GM19328 (cell line): ENCODE data around the gene RUFY4.
"Not testable (repeated sequence)": the region's sequence is repeated elsewhere in the genome, so short reads cannot be mapped to it uniquely, and the experiment has no call there.

Experiments
- ATAC-seq: cut with Tn5 transposase; IDR thresholded peaks from one replicate; pipeline ENCODE4 v1.9.1; 2021; ENCODE audit warnings: mild to moderate bottlenecking, moderate library complexity; ENCODE audit not compliant: unreplicated experiment

Gene RUFY4

DNA sequence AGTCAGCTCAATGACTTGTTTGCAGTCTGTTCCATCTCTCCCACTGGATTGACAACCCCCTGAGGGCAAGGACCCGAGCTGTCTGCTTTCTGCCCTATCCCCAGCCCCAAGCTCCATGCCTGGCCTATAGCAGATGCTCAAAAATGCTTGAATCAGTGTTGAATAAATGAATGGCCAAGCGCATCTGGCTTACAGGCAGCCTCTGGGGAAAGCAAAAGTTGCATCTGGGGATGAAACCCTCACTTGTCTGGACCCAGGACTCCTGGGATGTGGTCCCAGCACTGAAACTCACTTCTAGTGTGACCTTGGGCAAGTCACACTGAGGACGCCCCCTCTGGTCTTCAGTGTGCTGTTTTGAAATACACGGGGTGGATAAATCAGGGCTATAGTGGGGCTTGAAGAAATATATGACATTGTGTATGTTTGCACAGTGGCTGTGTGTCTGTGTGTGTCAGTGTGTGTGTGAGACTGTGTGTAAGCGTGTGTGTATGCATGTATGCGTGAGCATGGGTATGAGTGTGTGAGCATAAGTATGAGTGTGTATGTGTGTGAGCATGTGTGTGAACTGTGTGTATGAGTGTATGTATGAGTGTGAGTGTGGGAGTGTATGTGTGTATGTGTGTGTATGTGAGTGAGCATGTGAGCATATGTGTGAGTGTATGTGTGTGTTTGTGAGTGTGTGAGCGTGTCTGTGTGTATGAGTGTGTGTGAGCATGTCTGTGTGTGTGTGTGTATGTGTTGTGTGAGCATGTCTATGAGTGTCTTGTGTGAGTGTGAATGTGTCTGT lies 38.5 kb upstream of the RUFY4 start:
- ATAC-seq: no peak

DNA sequence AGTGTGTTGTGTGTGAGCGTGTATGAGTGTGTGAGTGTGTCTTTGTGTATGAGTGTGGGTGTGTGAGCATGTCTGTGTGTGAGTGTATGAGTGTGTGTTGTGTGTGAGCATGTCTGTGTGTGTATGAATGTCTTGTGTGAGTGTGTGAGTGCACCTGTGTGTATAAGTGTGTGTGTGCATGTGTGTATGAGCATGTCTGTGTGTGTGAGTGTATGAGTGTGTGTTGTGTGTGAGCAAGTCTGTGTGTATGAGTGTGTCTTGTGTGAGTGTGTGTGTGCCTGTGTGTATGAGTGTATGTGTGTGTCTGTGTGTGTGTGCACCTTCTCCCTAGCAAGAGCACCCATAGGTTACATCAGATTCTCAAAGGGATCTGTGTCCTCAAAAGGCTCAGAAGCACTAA lies 37.8 kb upstream of the RUFY4 start:
- ATAC-seq: no peak

DNA sequence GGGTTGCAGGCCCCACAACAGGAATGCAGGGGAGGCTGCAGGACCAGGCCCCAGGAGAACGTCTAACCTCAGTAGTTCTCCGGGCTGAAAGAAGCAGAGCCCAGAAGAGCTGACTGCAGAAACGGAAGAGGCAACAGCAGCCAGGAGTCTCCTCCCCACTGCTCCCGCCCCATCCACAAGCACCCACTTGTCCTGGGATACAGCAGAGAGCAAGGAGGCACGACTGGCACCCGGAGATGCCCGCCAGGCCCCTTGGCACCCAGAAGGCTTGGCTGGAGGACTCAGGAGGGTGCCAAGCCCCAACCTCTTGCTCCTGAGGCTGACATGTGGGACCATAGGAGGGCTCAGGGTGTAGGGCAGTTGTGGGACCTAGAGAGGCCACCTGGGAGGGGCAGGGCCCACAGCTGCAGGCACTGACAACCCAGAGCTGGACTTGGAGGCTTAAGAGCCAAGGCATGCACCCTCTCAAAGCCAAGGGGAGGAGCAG lies 37.2 kb upstream of the RUFY4 start:
- ATAC-seq: no peak

DNA sequence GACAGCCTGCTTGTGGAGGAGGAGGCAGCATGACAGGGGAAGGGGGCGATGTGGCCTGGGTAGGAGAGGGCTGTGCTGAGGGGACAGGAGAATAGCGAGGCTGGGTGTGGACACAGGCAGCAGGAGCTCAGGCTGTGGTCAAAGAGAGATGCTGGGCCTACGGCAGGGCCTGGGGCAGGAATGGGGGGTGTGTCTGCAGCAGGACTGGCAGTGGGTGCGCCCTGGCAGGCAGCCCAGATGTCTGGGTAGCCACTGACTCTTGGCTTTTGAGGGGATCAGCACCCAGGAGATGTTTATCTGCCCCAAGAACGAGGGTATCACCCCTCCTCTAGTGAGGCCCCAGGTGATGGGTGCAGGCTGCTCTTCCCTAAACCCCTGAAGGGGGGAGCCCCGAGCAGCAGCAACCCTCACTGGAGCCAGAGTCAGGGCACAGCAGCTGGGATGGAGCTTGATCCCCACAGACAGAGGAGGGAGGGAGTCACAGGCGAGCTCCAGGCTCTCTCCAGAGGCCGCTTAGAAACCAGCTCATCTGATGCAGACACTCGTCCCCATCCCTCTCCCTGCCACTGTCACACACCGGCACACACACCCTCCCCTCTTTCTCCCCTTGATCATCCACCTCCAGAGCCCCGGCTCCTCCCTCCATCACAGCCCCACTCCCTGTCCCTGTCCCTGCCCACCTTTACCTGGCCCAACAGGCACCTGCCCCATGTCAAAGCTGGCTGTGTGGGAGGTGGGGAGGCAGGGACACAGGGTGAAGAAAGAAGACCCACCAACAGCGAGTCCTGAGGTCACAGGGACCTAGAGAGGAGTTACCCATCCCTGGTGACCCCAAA lies 36.5 kb upstream of the RUFY4 start:
- ATAC-seq: no peak

DNA sequence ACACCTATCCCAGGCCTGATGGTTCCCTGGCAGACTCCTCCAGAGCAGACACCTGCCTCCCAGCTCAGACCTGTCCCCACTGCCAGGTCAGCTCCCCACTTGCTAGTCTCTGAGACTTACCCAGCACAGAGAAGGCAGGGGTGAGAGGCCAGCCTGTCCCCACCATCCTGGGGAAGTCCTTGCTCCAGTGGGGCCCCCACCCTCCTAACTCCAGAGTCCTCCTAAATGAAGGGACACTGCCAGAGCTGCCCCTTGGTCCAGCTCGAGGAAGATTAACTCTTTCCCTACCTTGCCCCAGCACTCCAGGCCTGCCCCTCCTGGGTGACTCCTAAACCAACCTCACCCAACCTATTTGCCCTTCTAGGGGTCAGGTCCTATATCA lies 35.9 kb upstream of the RUFY4 start:
- ATAC-seq: no peak

DNA sequence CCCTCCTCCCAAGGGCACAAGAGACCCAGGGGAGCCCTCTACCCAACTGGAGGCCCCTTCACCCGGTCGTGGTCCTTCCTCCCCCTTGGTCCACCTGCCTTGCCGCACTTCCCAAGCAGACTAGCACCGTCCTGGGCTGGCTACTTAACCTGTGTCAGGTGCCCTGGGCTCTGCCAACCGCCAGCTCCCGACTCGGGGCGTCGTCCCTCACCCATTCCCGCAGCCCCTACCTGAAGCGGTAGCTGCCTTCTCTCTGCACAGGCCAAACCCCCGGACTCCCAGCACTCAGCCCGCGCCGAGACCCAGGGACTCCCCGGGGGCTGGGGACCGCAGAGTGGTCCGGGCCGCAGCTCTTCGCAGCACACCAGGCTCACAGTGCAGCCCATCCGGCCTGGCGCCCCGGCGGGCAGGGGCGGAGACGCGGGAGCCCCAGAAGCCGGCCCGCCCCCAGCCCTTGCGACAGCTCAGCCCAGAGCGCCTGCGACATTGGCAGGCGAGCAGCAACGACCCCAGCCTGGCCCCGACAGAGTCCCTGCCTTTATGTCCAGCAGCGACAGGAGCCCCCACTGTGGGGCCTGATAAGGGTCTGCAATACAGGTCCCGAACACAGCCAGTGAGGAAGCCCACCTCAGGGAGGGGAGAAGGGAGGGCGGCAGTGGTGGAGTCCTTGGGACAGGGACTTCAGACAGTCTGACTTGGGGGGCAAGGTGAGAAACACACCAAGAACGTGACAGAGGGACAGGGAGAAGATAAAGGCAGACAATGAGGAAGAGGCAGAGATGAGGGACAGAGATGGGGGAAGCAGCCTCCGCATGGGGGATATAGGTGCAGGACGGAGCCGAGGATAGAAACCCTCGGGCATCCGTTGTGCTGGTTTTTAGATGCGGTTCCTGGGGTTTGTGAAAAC lies 35.2 kb upstream of the RUFY4 start:
- no peak for ATAC-seq

DNA sequence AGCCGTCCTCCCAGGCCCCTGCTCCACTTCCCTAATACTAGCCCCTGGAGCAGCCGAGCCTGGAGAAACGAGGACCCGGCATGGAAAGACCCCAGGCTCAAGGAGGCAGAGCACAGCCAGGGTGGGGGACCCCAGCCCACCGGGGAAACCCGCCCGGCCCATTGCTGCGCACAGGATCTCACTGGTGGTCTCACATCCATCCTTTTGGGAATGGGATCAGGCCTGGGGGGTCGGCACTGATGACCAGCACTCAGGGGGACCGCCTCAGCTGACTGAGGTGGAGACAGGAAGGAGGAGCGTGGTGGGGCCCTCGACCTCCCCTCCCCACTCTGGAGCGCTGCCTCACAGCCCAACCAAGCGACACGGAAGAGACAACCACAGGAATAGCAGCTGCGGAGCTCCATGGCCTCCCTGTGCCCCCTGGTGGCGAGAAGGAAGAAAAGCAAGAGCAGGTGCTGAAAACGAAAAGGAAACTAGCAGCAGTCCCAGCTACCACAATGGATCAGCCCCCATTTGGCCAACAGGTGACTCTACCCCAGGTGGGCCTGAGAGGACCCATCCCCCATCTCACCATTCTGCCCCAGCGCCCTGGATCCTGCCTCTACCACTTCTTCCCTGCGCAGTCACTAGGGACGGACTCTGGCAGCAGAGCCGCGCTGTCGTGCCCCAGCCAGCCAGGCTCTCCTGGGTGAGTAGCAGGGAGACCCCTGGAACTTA lies 34.4 kb upstream of the RUFY4 start:
- peak; percentile 55 for ATAC-seq

DNA sequence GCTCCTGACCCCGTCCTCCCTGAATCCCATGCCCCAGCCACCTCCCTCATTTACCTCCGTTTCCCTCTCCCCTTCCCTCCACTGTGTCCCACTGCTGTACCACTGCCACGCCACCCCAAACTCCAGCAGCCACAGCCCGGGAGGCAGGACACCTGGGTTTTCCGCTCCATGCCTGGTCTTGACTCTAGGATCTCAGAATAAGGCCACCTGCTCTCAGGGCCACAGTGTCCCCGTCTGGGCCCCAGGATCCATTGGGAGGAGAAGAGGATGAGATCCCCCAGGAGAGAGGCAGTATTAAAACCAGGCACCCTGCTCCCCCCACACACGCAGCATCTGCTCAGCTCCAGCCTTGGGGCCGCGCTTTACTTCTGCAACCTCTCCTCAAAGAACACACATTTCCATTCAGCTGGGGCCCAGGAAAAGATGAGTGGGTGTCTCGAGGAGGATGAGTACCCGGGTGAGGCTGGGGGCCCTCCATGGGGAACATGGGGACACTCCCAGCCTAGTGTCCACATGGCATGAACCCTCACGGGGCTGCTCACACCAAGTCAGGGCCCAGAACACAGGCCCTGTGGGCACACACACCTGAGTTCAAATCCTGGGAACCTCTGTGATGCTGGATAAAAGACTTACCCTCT lies 33.5 kb upstream of the RUFY4 start:
- ATAC-seq: no peak

DNA sequence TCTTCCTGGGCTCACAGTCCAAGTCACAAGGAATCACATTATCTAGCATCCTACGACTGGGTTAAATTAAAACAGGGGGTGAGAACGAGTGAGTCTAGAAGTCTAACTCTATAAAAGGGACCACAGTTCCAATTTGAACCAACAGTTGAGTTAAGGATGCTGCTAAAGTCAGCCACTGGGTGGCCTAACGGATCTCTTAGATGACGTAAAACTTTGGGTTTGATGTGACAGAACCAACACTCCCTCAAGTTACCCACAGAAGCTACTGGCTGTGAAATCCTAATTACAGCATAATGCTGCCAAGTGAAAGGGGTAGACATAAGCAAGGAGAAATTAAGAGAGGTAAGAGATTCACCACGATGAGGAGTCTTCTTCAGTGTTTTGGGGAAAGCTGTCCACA lies 32.7 kb upstream of the RUFY4 start:
- no peak for ATAC-seq

DNA sequence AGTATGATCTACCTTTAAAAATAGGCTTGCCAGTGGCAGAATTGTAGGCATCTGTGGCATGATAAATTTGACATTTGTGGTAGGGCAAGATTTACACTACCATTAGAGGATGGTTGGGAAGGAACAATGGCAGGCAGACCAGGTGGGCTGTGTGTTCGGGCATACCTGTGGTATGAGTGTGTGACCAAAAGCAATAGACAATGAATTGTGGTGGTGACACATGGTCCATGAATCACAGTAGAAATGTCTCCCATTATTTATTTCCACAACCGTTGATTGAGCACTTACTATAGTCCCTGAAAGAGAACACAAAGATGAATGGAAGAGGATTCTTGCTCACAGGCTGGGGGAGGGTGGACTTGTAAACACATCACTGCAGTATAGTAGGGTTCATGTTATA lies 29.9 kb upstream of the RUFY4 start:
- ATAC-seq: no peak

DNA sequence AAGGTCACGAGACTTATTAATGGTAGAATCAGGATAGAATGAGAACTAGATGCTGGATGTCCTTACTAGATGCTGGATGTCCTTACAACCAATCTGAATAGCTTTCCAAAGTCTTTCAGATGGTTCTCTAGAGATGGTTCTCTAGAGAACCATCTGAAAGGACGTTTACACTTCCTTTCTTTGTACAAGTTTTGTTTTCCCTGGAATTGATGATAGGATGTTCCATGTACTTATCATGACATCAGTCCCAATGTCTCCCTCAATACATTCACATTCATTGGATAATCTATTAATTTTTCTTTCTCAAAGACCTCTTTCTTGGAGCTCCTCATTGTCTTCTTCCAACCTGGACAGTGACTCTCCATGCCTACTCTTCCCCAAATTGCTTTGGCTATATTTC lies 28.2 kb upstream of the RUFY4 start:
- ATAC-seq: no peak

DNA sequence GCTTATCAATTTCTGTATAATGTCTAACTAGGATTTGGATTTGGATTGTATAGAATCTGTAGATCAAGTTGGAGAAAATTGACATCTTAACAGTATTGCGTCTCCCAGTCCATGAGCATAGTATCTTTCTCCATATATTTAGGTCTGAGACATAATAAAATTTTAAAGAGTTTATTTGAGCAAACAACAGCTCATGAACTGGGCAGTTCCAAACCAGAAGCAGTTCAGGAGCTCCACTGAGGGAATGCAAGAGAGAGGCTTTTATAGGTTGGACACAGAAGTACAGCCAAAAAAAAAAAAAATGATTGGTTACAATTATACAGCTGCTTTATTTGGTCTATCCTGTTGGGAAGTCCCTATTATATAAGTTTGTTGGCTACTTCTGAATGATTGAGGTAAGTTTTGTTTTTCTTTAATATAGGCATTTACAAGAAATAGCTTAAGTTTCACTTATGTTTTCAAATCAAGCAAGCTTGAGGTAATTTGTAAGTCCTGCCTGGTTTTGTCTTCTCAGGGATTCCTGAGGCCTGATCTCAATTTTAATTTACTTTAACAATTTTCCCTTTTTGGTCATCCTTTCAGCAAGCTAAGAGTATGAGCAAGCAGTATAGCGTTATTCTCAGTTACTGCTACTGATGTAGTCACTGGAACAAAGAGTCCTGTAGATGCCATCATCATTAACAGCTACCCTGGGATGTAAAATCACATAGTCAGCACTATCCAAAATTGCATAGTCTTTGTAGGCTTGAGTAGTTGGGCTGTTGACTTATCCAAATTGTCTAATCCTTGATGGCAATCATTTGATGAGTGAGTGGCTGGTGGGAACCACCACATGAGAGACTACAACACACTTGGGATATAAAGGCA lies 27.5 kb upstream of the RUFY4 start:
- no peak for ATAC-seq

DNA sequence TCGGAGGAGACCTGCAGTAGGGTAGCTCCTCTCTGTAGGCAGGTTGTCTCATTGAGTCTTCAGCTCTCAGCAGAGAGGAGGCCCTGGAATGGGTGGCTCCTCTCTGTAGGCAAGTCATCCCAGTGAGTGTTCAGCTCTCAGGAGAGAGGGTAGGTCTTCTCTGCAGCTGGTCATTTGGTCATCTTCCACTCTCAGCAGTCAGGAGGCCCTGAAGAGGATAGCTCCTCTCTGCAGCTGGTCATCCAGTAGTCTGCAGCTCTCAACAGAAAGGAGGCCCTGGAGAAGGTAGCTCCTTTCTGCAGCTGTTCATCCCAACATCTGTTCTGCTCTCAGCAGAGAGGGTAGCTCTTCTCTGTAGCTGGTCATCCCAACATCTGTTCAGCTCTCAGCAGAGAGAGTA lies 26.0 kb upstream of the RUFY4 start:
- no peak for ATAC-seq

DNA sequence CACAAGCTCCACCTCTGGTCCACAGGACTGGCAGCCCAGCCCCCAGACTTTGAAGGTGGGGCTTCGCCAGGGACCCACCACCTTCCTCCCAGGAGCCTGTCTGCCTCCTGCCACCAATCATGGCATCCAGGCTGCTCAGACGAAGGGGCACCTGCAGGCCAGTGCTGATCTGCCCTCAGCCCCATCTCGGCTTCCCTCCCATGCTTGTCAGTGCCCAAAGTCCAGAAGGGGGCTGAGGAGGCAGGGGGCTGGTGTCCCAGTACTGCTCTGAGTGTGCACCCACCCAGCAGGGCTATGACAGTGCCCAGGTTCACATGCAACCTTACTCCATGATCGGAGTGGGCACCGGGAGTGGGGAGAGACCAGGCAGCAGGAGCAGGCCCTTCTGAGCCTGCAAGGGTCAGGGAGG lies 25.3 kb upstream of the RUFY4 start:
- no peak for ATAC-seq

DNA sequence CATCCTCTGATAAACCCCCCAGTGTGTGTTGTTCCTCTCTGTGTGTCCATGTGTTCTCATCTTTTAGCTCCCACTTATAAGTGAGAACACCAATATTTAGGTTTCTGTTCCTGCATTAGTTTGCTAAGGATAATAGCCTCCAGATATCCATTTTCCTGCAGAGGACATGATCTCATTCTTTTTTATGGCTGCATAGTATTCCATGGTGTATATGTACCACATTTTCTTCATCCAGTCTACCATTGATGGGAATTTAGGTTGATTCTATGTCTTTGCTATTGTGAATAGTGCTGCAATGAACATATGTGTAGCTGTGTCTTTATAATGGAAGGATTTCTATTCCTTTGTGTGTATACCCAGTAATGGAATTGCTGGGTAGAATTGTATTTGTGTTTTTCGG lies 24.5 kb upstream of the RUFY4 start:
- not testable (repeated sequence) for ATAC-seq

DNA sequence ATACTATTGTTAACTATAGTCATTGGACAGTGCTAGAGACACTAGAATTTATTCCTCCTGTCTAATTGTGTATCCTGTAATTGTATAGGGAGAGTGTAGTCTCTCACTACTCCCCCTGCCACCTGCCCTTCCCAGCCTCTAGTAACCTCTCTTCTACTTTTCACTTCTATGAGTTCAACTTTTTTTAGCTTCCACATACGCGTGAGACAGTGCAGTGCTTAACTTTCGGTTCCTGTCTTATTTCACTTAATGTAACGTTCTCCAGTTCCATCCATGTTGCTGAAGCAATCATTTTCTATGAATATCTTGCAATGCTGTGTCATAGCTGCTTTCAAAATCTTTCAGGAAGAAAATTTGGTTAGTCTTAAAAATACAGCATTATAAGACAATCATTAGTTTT lies 22.8 kb upstream of the RUFY4 start:
- no peak for ATAC-seq

DNA sequence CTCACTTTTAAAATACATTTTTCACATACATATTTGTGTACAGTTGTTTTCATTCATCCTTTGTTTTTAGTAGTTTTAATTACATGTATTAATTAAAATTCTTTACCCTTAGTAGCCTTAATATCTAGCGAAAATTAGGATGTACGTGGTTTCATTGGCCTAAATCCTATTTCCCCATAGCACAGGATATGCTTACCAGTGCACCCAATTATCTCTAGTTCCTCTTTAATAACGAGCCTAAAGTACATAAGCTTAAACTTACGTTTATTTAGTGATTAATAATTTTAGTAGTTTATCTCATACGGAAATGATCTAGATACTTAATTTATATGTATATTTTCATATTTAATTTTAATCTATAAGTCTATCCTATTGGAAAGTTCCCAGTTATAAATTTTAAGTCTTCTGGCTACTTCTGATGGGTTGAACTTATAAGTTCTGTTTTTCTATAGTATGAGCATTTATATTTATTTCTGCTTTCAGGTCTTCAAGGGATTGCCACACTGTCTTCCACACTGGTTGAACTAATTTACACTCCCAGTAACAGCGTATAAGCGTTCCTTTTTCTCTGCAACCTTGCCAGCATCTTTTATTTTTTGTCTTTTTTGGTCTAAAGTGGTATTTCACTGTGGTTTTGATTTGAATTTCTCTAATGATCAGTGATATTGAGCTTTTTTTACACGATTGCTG lies 21.4 kb upstream of the RUFY4 start:
- ATAC-seq: no peak

DNA sequence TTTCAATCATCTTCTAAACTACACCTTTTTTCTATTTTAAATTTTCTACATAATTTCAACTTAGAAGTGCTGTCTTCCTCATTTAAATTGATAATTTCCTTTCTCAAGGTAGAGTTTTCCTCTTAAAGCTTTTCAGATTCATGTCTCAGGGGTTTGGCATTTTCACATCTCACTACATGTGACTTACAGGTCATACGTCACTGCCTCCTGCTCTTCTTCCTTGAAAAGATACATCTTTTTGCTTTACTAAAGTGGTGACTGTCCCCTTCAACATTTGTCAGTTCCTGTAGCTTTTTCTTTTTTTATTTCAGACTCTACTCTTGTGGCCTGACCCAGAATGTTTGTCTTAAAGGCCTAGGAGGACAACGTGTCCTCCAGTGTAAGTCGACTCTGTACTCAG lies 17.1 kb upstream of the RUFY4 start:
- no peak for ATAC-seq

DNA sequence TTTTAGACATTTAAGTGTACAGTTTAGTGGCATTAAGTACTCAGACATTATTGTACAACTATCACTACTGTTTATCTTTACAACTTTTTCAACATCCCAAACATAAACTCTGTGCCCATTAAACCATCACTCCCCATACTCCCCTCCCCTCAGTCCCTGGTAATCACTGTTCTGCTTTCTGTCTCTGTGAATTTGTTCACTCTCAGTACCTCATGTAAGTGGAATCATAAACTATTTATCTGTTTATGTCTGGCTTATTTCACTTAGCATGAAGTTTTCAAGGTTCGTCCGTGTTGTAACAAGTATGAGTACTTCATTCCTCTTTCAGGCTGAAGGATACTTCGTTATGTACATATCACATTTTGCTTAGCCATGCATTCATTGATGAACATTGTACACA lies 9.8 kb upstream of the RUFY4 start:
- no peak for ATAC-seq
